A673 (cell line): Measurements from ENCODE around the gene ANP32E.

Experiments
- EZH2 ChIP-seq: fragments of 200-600 bp; sonication (generic); IDR thresholded peaks from 2 replicates; pipeline ENCODE4 v1.6.1; 2017; ENCODE audit warnings: borderline replicate concordance, low read depth, mild to moderate bottlenecking, mixed read lengths, antibody characterized with exemption, low read length; ENCODE audit not compliant: poor library complexity, severe bottlenecking
- TF ChIP-seq, protein P1 (sequence below): fragments of 300-800, 200-600 bp; sonication (generic); conservative IDR thresholded peaks from 2 replicates; pipeline ENCODE4 v1.5.1; 2017; ENCODE audit warnings: low read depth, mild to moderate bottlenecking, antibody characterized with exemption, low read length, moderate library complexity, mixed read lengths

GRCh38 chr1:150176593-150176992 is 59.3 kb downstream of the ANP32E start:
- TF ChIP-seq, protein P1, sequence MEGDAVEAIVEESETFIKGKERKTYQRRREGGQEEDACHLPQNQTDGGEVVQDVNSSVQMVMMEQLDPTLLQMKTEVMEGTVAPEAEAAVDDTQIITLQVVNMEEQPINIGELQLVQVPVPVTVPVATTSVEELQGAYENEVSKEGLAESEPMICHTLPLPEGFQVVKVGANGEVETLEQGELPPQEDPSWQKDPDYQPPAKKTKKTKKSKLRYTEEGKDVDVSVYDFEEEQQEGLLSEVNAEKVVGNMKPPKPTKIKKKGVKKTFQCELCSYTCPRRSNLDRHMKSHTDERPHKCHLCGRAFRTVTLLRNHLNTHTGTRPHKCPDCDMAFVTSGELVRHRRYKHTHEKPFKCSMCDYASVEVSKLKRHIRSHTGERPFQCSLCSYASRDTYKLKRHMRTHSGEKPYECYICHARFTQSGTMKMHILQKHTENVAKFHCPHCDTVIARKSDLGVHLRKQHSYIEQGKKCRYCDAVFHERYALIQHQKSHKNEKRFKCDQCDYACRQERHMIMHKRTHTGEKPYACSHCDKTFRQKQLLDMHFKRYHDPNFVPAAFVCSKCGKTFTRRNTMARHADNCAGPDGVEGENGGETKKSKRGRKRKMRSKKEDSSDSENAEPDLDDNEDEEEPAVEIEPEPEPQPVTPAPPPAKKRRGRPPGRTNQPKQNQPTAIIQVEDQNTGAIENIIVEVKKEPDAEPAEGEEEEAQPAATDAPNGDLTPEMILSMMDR = no peak
- no peak for TF ChIP-seq EZH2
